Prostate gland (tissue), 2 donors: ENCODE data around the gene KIF26B. TPM values are rescaled to one million over a fixed set of nuclear protein-coding genes. Genes with fewer than 3 reads are reported as not detected.

Experiments
- DNase-seq: peaks from one replicate; pipeline ENCODE4 v3.0.0-alpha.2; 2019; ENCODE audit warnings: low spot score
- H3K27ac ChIP-seq, 2 donors: fragments of 200-600 bp; sonication (generic); 2 replicates each; pipeline ENCODE4 v1.5.1; 2017 to 2019
- H3K27me3 ChIP-seq: fragments of 200-600 bp; sonication (generic); replicated peaks from 2 replicates; pipeline ENCODE4 v1.5.1; 2019; ENCODE audit not compliant: insufficient read depth
- H3K36me3 ChIP-seq, 2 donors: fragments of 200-600 bp; sonication (generic); 1 replicate in 1 of 2; 2 replicates in 1 of 2; pipeline versions ENCODE4 v1.5.1 to v1.8.1; 2017 to 2019
- H3K4me1 ChIP-seq: fragments of 200-600 bp; sonication (generic); replicated peaks from 2 replicates; pipeline ENCODE4 v1.5.1; 2019
- H3K4me3 ChIP-seq, 2 donors: fragments of 200-600 bp; sonication (generic); 2 replicates each; pipeline ENCODE4 v1.5.1; 2017 to 2019
- H3K9me3 ChIP-seq: fragments of 200-600 bp; sonication (generic); 2 replicates; pipeline ENCODE4 v1.5.1; 2017
- POLR2A ChIP-seq: fragments of 450-650 bp; IDR thresholded peaks from one replicate; pipeline ENCODE4 v1.6.1; 2016; ENCODE audit warnings: antibody characterized with exemption, mild to moderate bottlenecking
- POLR2AphosphoS5 ChIP-seq: sonication (generic); formaldehyde crosslinking; IDR thresholded peaks from one replicate; pipeline ENCODE4 v1.6.1; 2017; ENCODE audit warnings: antibody characterized with exemption
- WGBS: methylation state at CpG from one replicate; pipeline ENCODE4 v1.1.5; 2018; 5-methylcytosine and 5-hydroxymethylcytosine counted together
- intact Hi-C: fragments of 100-400 bp; cut with DNase I; formaldehyde crosslinking; loops from one replicate; pipeline ENCODE4 v1.14.2; 2022
- total RNA-seq, 2 donors: library from RNA; depleted of rRNA; stranded (reverse); fragments of >200 nt; gene quantifications; one replicate each; pipeline ENCODE4 v1.1.0, GENCODE V29; 2016
- TF ChIP-seq, protein P1 (sequence below), 4 experiments: fragments of 200-600 bp in 2 of 4; fragments of 450-650 bp in 2 of 4; sonication (generic) in 2 of 4; IDR thresholded peaks; 1 replicate in 3 of 4; 2 replicates in 1 of 4; pipeline ENCODE4 v1.5.1; 2016 to 2019; ENCODE audit warnings: antibody characterized with exemption in 4 of 4, mild to moderate bottlenecking in 2 of 4, moderate library complexity in 2 of 4

KIF26B gene
- total RNA-seq, 2 donors from 2014 or later, result 3.3 to 3.8 TPM

DNA sequence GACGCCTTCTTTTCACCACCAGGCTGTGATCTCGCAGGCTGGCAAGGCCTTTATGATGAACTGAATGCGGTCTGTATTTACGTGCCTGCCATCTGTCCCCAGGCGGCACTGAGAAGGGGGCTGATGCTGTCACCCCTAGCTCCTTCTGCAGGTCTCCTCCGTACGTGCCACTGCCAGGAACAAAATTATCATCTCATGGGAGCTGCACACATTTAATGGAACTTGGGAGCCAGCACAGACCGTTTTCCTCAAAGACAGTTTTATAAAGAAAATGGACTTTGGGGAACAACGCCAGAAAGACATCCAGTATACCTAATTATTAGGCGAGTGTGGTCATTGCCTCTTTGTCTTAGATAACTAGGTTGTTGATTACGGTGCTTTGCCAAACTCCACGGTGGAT lies 434.5 kb downstream of the KIF26B start:
- TF ChIP-seq, protein P1, sequence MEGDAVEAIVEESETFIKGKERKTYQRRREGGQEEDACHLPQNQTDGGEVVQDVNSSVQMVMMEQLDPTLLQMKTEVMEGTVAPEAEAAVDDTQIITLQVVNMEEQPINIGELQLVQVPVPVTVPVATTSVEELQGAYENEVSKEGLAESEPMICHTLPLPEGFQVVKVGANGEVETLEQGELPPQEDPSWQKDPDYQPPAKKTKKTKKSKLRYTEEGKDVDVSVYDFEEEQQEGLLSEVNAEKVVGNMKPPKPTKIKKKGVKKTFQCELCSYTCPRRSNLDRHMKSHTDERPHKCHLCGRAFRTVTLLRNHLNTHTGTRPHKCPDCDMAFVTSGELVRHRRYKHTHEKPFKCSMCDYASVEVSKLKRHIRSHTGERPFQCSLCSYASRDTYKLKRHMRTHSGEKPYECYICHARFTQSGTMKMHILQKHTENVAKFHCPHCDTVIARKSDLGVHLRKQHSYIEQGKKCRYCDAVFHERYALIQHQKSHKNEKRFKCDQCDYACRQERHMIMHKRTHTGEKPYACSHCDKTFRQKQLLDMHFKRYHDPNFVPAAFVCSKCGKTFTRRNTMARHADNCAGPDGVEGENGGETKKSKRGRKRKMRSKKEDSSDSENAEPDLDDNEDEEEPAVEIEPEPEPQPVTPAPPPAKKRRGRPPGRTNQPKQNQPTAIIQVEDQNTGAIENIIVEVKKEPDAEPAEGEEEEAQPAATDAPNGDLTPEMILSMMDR (IDR thresholded peaks at IDR 0.05), result no peak
- TF ChIP-seq POLR2AphosphoS5 (no peak), POLR2A (no peak)
- Histone ChIP-seq H3K4me3 (no peak overlapping the region), H3K27ac (no peak overlapping the region), H3K36me3 (no peaks in the 10 kb centered on the region), H3K9me3 (no peaks in the 10 kb centered on the region), H3K4me1 (no peaks in the 10 kb centered on the region), H3K27me3 (no peaks in the 10 kb centered on the region)
- intact Hi-C loops, result no loop called here
- WGBS, result 72% methylated on average over 12 of the region's 12 CpGs
- no peak for DNase-seq

DNA sequence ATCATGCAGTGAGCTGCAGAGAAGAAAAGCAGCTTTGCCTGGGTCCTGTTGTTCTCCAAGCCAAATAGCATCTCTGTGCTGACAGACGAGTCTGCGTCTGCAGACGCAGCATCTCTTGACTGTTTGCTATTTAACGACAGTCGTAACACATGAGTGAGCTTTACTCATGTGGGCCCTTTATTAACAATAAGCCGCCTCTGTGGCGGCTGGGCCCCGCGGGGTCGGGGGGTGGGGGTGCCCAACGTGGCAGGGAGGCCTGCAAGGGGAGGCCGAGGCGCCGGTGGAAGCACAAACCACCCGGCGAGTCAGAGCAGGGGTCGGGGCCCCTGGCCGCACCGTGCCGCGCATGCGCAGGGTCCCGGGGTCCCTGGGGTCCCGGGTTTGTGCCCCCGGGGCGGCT lies 435.1 kb downstream of the KIF26B start:
- H3K36me3 ChIP-seq, result no peaks in the 10 kb centered on the region
- no peak overlapping the region for H3K27ac ChIP-seq
- WGBS, result 37% methylated on average over 26 of the region's 26 CpGs
- intact Hi-C loops, result no loop called here
- H3K4me1 ChIP-seq, result no peaks in the 10 kb centered on the region
- TF ChIP-seq, protein P1 (IDR thresholded peaks at IDR 0.05), result no peak
- TF ChIP-seq POLR2AphosphoS5, result no peak
- no peak for TF ChIP-seq POLR2A
- DNase-seq, result no peak
- H3K27me3 ChIP-seq, result no peaks in the 10 kb centered on the region
- no peak overlapping the region for H3K4me3 ChIP-seq
- no peaks in the 10 kb centered on the region for H3K9me3 ChIP-seq

DNA sequence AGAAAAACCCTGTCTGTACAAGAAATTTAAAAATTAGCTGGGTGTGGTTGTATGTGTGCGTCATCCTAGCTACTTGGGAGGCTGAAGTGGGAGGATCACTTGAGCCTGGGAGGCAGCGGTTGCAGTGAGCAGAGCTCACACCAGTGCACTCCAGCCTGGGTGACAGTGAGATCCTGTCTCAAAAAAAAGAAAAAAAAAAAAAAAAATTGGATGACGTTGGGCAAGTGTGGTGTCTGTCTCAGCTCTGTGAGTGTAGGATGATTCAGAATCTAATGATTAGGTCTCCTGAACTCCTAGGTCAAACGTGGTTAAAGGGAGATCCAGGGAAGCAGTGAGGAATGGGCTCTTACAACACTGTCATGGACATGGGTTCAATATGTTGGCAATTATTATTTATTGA lies 435.9 kb downstream of the KIF26B start:
- TF ChIP-seq POLR2A (no peak), POLR2AphosphoS5 (no peak)
- TF ChIP-seq, protein P1 (IDR thresholded peaks at IDR 0.05), result no peak
- intact Hi-C loops, result no loop called here
- no peak overlapping the region for H3K4me3 ChIP-seq
- no peaks in the 10 kb centered on the region for H3K4me1 ChIP-seq
- no peak for DNase-seq
- no peaks in the 10 kb centered on the region for H3K36me3 ChIP-seq
- H3K27ac ChIP-seq, result no peak overlapping the region
- no peaks in the 10 kb centered on the region for H3K9me3 ChIP-seq
- no peaks in the 10 kb centered on the region for H3K27me3 ChIP-seq
- 86% methylated on average over 4 of the region's 4 CpGs for WGBS

DNA sequence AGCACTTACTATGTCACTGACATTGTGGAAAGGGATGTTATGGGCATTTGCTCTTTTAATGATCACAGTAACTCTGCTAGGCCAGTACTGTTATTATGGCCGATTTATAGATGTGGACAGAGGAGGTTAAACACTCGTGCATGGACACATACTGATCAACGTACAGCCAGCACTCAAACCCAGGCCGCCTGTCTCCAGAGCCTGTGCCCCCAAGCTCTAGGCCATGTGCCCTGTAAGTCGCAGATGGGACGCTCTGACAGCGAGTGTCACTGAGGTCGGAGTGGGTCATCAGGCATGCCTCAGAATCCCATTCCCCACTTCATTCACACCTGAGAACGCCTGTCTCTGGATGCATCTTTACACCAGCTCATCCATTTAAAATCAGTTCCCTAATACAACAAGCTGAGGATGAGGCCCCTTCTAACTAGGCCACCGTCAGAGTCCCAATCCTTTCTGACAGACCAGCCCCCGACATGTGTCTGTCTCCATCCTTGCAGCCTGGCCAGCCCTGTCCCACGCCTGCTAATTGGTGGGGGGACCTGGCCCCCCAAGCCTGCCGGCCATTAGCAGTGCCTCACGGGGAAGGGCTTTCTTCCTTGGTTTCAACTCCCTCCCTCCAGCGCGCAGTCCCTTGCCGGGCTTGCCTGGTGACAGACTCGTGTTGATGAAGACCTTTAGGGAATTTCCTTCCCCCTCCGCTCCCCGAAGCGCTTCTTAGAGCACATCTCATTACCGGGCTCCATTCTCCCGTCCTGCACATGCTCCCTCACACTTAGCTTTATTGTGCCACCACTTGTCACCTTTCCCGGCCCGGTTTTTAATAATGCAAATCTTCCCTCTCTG lies 436.8 kb downstream of the KIF26B start:
- intact Hi-C loops, result no loop called here
- 88% methylated on average over 25 of the region's 25 CpGs for WGBS
- no peaks in the 10 kb centered on the region for H3K4me1 ChIP-seq
- no peaks in the 10 kb centered on the region for H3K27me3 ChIP-seq
- no peak for DNase-seq
- TF ChIP-seq, protein P1 (IDR thresholded peaks at IDR 0.05), result no peak
- TF ChIP-seq POLR2A, result no peak
- no peak overlapping the region for H3K4me3 ChIP-seq
- H3K9me3 ChIP-seq, result no peaks in the 10 kb centered on the region
- no peaks in the 10 kb centered on the region for H3K36me3 ChIP-seq
- H3K27ac ChIP-seq, result no peak overlapping the region

DNA sequence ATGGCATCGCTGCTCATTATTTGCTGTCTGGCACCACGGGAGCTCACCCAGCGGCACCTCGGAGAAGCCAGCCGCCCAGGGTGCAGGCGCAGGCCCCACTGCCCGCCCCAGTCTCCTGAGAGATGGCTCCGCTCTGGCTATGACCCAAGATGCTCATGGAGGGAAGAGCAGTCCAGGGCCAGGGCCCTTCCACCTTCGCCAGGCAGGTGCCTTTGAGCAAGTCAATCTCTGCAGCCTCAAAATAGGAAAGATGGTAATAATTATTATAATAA lies 437.3 kb downstream of the KIF26B start:
- Histone ChIP-seq H3K9me3 (no peaks in the 10 kb centered on the region), H3K36me3 (no peaks in the 10 kb centered on the region), H3K4me3 (no peak overlapping the region), H3K4me1 (no peaks in the 10 kb centered on the region), H3K27ac (no peak overlapping the region), H3K27me3 (no peaks in the 10 kb centered on the region)
- 95% methylated on average over 9 of the region's 9 CpGs for WGBS
- intact Hi-C loops, result no loop called here
- TF ChIP-seq, protein P1 (IDR thresholded peaks at IDR 0.05), result no peak
- no peak for TF ChIP-seq POLR2AphosphoS5
- no peak for TF ChIP-seq POLR2A
- no peak for DNase-seq
